NCI-H2107 treated with DMSO at 0.1 percent for 48 hours (cell line): ENCODE data around the gene CALD1.
"Not testable (repeated sequence)": the region's sequence is repeated elsewhere in the genome, so short reads cannot be mapped to it uniquely, and the experiment has no call there.

Experiments
- DNase-seq: peaks from one replicate; lab custom pipeline; 2025; ENCODE audit not compliant: unreplicated experiment; lab: John Stamatoyannopoulos, UW

Gene CALD1

GRCh38 chr7:134945691-134946090 lies 166.3 kb downstream of the CALD1 start:
- no peak for DNase-seq

- no peak for DNase-seq
Measured at GRCh38 chr7:134946260-134946659, 166.8 kb downstream of the CALD1 start.

GRCh38 chr7:134947329-134947728 lies 167.9 kb downstream of the CALD1 start:
- no peak for DNase-seq

- DNase-seq = no peak
Measured at GRCh38 chr7:134947831-134948230, 168.4 kb downstream of the CALD1 start.

GRCh38 chr7:134948246-134948645 lies 168.8 kb downstream of the CALD1 start:
- no peak for DNase-seq

GRCh38 chr7:134948736-134949135 lies 169.3 kb downstream of the CALD1 start:
- no peak for DNase-seq

- DNase-seq = no peak
Measured at GRCh38 chr7:134949171-134949570, 169.7 kb downstream of the CALD1 start.

GRCh38 chr7:134954197-134955082 lies 175.0 kb downstream of the CALD1 start:
- DNase-seq = peak; percentile 47

- DNase-seq = no peak
Measured at GRCh38 chr7:134957005-134957404, 177.6 kb downstream of the CALD1 start.

GRCh38 chr7:134959810-134960209 lies 180.4 kb downstream of the CALD1 start:
- no peak for DNase-seq

GRCh38 chr7:134962270-134962780 lies 182.9 kb downstream of the CALD1 start:
- no peak for DNase-seq

- no peak for DNase-seq
Measured at GRCh38 chr7:134963036-134963435, 183.6 kb downstream of the CALD1 start.

GRCh38 chr7:134966691-134967090 lies 187.3 kb downstream of the CALD1 start:
- no peak for DNase-seq

GRCh38 chr7:134968110-134968509 lies 188.7 kb downstream of the CALD1 start:
- no peak for DNase-seq

- not testable (repeated sequence) for DNase-seq
Measured at GRCh38 chr7:134981645-134982044, 202.2 kb downstream of the CALD1 start.

GRCh38 chr7:134985894-134986362 lies 206.5 kb downstream of the CALD1 start:
- DNase-seq = no peak

- peak; percentile 95 for DNase-seq
Measured at GRCh38 chr7:134986363-134987251, 207.2 kb downstream of the CALD1 start, which contains the start of gene AGBL3. Gene AGBL3 (plus strand): TSS chr7:134986508. CDS start chr7:134987934, 1,426 bp downstream.

- no peak for DNase-seq
Measured at GRCh38 chr7:134988161-134988560, 208.7 kb downstream of the CALD1 start.

- DNase-seq = no peak
Measured at GRCh38 chr7:134991469-134992339, 212.3 kb downstream of the CALD1 start.

GRCh38 chr7:134992626-134993179 lies 213.3 kb downstream of the CALD1 start:
- DNase-seq = no peak
